IPS-20b (cell line): ENCODE measurements around the gene CHST11.

ENCODE experiments used
- H3K27ac ChIP-seq: one replicate; pipeline ENCODE4 v1.5.1; 2013; ENCODE audit warnings: low read length
- H3K27me3 ChIP-seq: 2 replicates; pipeline ENCODE4 v1.6.1; 2013; ENCODE audit warnings: mild to moderate bottlenecking, low read length, inconsistent platforms; ENCODE audit not compliant: insufficient read depth
- H3K36me3 ChIP-seq: 2 replicates; pipeline ENCODE4 v1.6.1; 2013; ENCODE audit warnings: low read depth, mild to moderate bottlenecking, inconsistent platforms, low read length, moderate library complexity; ENCODE audit not compliant: insufficient read depth
- H3K4me1 ChIP-seq: 2 replicates; pipeline ENCODE4 v1.6.1; 2013; ENCODE audit warnings: mild to moderate bottlenecking, control low read depth, inconsistent platforms, low read length, moderate library complexity; ENCODE audit not compliant: insufficient read depth
- H3K4me3 ChIP-seq: 2 replicates; pipeline ENCODE4 v1.5.1; 2013; ENCODE audit warnings: mild to moderate bottlenecking, low read length, inconsistent platforms
- H3K9ac ChIP-seq: 2 replicates; pipeline ENCODE4 v1.6.1; 2013; ENCODE audit warnings: low read depth, mild to moderate bottlenecking, inconsistent platforms, low read length, moderate library complexity
- H3K9me3 ChIP-seq: 2 replicates; pipeline ENCODE4 v1.6.1; 2013; ENCODE audit warnings: mild to moderate bottlenecking, low read depth, low read length, inconsistent platforms; ENCODE audit not compliant: insufficient read depth

The CHST11 gene

GRCh38 chr12:104758771-104759170, 302.0 kb downstream of the CHST11 start:
- H3K9me3 ChIP-seq, result no peaks in the 10 kb centered on the region
- no peak overlapping the region for H3K9ac ChIP-seq
- peaks cover 11% of the 10 kb centered on the region; the same call in 1 of the 2 replicates for H3K36me3 ChIP-seq
- H3K27me3 ChIP-seq, result no peaks in the 10 kb centered on the region
- H3K4me1 ChIP-seq, result 0 out of 2 replicates have a peak, but pooled peaks cover 3% of the 10 kb centered on the region
- no peak overlapping the region for H3K27ac ChIP-seq
- H3K4me3 ChIP-seq, result no peak overlapping the region

- no peaks in the 10 kb centered on the region for H3K27me3 ChIP-seq
- H3K4me3 ChIP-seq, result no peak overlapping the region
- H3K27ac ChIP-seq, result no peak overlapping the region
- no peaks in the 10 kb centered on the region for H3K9me3 ChIP-seq
- 0 out of 2 replicates have a peak, but pooled peaks cover 3% of the 10 kb centered on the region for H3K4me1 ChIP-seq
- H3K36me3 ChIP-seq, result peaks cover 11% of the 10 kb centered on the region; the same call in 1 of the 2 replicates
- H3K9ac ChIP-seq, result no peak overlapping the region
Measured at GRCh38 chr12:104761091-104761490, 304.3 kb downstream of the CHST11 start.

- Histone ChIP-seq H3K27ac (no peak overlapping the region), H3K4me3 (no peak overlapping the region), H3K27me3 (no peaks in the 10 kb centered on the region), H3K4me1 (0 out of 2 replicates have a peak, but pooled peaks cover 3% of the 10 kb centered on the region), H3K9ac (no peak overlapping the region), H3K36me3 (peaks cover 11% of the 10 kb centered on the region; the same call in 1 of the 2 replicates), H3K9me3 (no peaks in the 10 kb centered on the region)
Measured at GRCh38 chr12:104761611-104762010, 304.9 kb downstream of the CHST11 start.

GRCh38 chr12:104763168-104763805, 306.5 kb downstream of the CHST11 start:
- H3K27ac ChIP-seq, result no peak overlapping the region
- no peak overlapping the region for H3K4me3 ChIP-seq
- peaks cover 8% of the 10 kb centered on the region for H3K4me1 ChIP-seq
- no peaks in the 10 kb centered on the region for H3K27me3 ChIP-seq
- 0 out of 2 replicates have a peak, but pooled peaks cover 6% of the 10 kb centered on the region for H3K36me3 ChIP-seq
- no peak overlapping the region for H3K9ac ChIP-seq
- H3K9me3 ChIP-seq, result no peaks in the 10 kb centered on the region

- Histone ChIP-seq H3K27ac (no peak overlapping the region), H3K27me3 (no peaks in the 10 kb centered on the region), H3K9me3 (no peaks in the 10 kb centered on the region), H3K9ac (no peak overlapping the region), H3K4me1 (peaks cover 17% of the 10 kb centered on the region), H3K4me3 (no peak overlapping the region), H3K36me3 (no peaks in the 10 kb centered on the region)
Measured at GRCh38 chr12:104764225-104765091, 307.7 kb downstream of the CHST11 start.

GRCh38 chr12:104767261-104767660, 310.5 kb downstream of the CHST11 start:
- Histone ChIP-seq H3K9ac (no peak overlapping the region), H3K4me3 (no peak overlapping the region), H3K27ac (no peak overlapping the region), H3K36me3 (no peaks in the 10 kb centered on the region), H3K4me1 (peaks cover 15% of the 10 kb centered on the region), H3K9me3 (no peaks in the 10 kb centered on the region), H3K27me3 (no peaks in the 10 kb centered on the region)

- peaks cover 15% of the 10 kb centered on the region for H3K4me1 ChIP-seq
- no peaks in the 10 kb centered on the region for H3K36me3 ChIP-seq
- no peak overlapping the region for H3K4me3 ChIP-seq
- no peak overlapping the region for H3K27ac ChIP-seq
- peaks cover 6% of the 10 kb centered on the region; the same call in 1 of the 2 replicates for H3K9me3 ChIP-seq
- H3K9ac ChIP-seq, result no peak overlapping the region
- H3K27me3 ChIP-seq, result no peaks in the 10 kb centered on the region
Measured at GRCh38 chr12:104768033-104768432, 311.3 kb downstream of the CHST11 start.

- Histone ChIP-seq H3K9ac (no peak overlapping the region), H3K4me1 (peaks cover 15% of the 10 kb centered on the region), H3K36me3 (no peaks in the 10 kb centered on the region), H3K27ac (no peak overlapping the region), H3K9me3 (peaks cover 7% of the 10 kb centered on the region; the same call in 1 of the 2 replicates), H3K27me3 (no peaks in the 10 kb centered on the region), H3K4me3 (peak overlapping the region; percentile 10; the same call in 1 of the 2 replicates)
Measured at GRCh38 chr12:104769144-104769561, 312.4 kb downstream of the CHST11 start.

GRCh38 chr12:104772336-104772735, 315.6 kb downstream of the CHST11 start:
- Histone ChIP-seq H3K27ac (no peak overlapping the region), H3K36me3 (no peaks in the 10 kb centered on the region), H3K27me3 (no peaks in the 10 kb centered on the region), H3K9me3 (peaks cover 7% of the 10 kb centered on the region; the same call in 1 of the 2 replicates), H3K4me3 (no peak overlapping the region), H3K4me1 (peaks cover 11% of the 10 kb centered on the region; the same call in 1 of the 2 replicates), H3K9ac (no peak overlapping the region)

GRCh38 chr12:104775731-104776231, 319.0 kb downstream of the CHST11 start:
- no peaks in the 10 kb centered on the region for H3K27me3 ChIP-seq
- no peak overlapping the region for H3K27ac ChIP-seq
- no peak overlapping the region for H3K9ac ChIP-seq
- H3K4me3 ChIP-seq, result no peak overlapping the region
- no peaks in the 10 kb centered on the region for H3K4me1 ChIP-seq
- H3K36me3 ChIP-seq, result no peaks in the 10 kb centered on the region
- H3K9me3 ChIP-seq, result peaks cover 7% of the 10 kb centered on the region; the same call in 1 of the 2 replicates

GRCh38 chr12:104779134-104779533, 322.4 kb downstream of the CHST11 start:
- Histone ChIP-seq H3K9ac (no peak overlapping the region), H3K36me3 (no peaks in the 10 kb centered on the region), H3K4me3 (no peak overlapping the region), H3K27ac (no peak overlapping the region), H3K9me3 (no peaks in the 10 kb centered on the region), H3K27me3 (no peaks in the 10 kb centered on the region), H3K4me1 (no peaks in the 10 kb centered on the region)
